Measurements from ENCODE around the gene COL13A1.
A peak's percentile ranks its signal among the peaks of the same experiment; 100 is the strongest.

Gene COL13A1

GRCh38 chr10:69800665-69801064 is 1.0 kb upstream of the COL13A1 start:
- H3K27ac Mint-ChIP-seq = no peak overlapping the region
- no peak overlapping the region for H3K4me3 Mint-ChIP-seq
- H3K27me3 Mint-ChIP-seq (ENCODE audit: low read depth) = peaks cover 64% of the 10 kb centered on the region
- DNase-seq (ENCODE audit: low spot score) = no peak
- H3K4me1 Mint-ChIP-seq (ENCODE audit: low read depth) = peaks cover 2% of the 10 kb centered on the region
- peaks cover 9% of the 10 kb centered on the region for H3K9me3 Mint-ChIP-seq
- H3K36me3 Mint-ChIP-seq (ENCODE audit: low read depth) = no peaks in the 10 kb centered on the region

GRCh38 chr10:69801094-69801433 is 642 bp upstream of the COL13A1 start:
- H3K4me1 Mint-ChIP-seq (ENCODE audit: low read depth) = peaks cover 2% of the 10 kb centered on the region
- H3K4me3 Mint-ChIP-seq = peak overlapping the region; percentile 2
- H3K27ac Mint-ChIP-seq = no peak overlapping the region
- no peak for DNase-seq (ENCODE audit: low spot score)
- H3K36me3 Mint-ChIP-seq (ENCODE audit: low read depth) = no peaks in the 10 kb centered on the region
- H3K9me3 Mint-ChIP-seq = peaks cover 5% of the 10 kb centered on the region
- peaks cover 68% of the 10 kb centered on the region for H3K27me3 Mint-ChIP-seq (ENCODE audit: low read depth)

GRCh38 chr10:69802424-69803161 is 887 bp downstream of the COL13A1 start:
- no peak overlapping the region for H3K27ac Mint-ChIP-seq
- peaks cover 2% of the 10 kb centered on the region for H3K4me1 Mint-ChIP-seq (ENCODE audit: low read depth)
- no peak for DNase-seq (ENCODE audit: low spot score)
- H3K27me3 Mint-ChIP-seq (ENCODE audit: low read depth) = peaks cover 62% of the 10 kb centered on the region
- H3K36me3 Mint-ChIP-seq (ENCODE audit: low read depth) = no peaks in the 10 kb centered on the region
- no peak overlapping the region for H3K4me3 Mint-ChIP-seq
- H3K9me3 Mint-ChIP-seq = no peaks in the 10 kb centered on the region

- H3K4me3 Mint-ChIP-seq = no peak overlapping the region
- DNase-seq (ENCODE audit: low spot score) = no peak
Observed at GRCh38 chr10:69803809-69804208, 2.1 kb downstream of the COL13A1 start.

GRCh38 chr10:69804775-69805174 is 3.1 kb downstream of the COL13A1 start:
- no peak overlapping the region for H3K27ac Mint-ChIP-seq
- no peak overlapping the region for H3K4me3 Mint-ChIP-seq
- H3K27me3 Mint-ChIP-seq (ENCODE audit: low read depth) = peaks cover 48% of the 10 kb centered on the region
- H3K9me3 Mint-ChIP-seq = no peaks in the 10 kb centered on the region
- no peaks in the 10 kb centered on the region for H3K36me3 Mint-ChIP-seq (ENCODE audit: low read depth)
- no peak for DNase-seq (ENCODE audit: low spot score)
- peaks cover 2% of the 10 kb centered on the region for H3K4me1 Mint-ChIP-seq (ENCODE audit: low read depth)

More at GRCh38 chr10:69803809-69804208, 2.1 kb downstream of the COL13A1 start:
- H3K4me1 Mint-ChIP-seq (ENCODE audit: low read depth) = peaks cover 2% of the 10 kb centered on the region
- no peak overlapping the region for H3K27ac Mint-ChIP-seq
- H3K36me3 Mint-ChIP-seq (ENCODE audit: low read depth) = no peaks in the 10 kb centered on the region
- H3K9me3 Mint-ChIP-seq = no peaks in the 10 kb centered on the region
- peaks cover 53% of the 10 kb centered on the region for H3K27me3 Mint-ChIP-seq (ENCODE audit: low read depth)

- peaks cover 29% of the 10 kb centered on the region for H3K27me3 Mint-ChIP-seq (ENCODE audit: low read depth)
- H3K9me3 Mint-ChIP-seq = no peaks in the 10 kb centered on the region
- DNase-seq (ENCODE audit: low spot score) = no peak
- H3K4me3 Mint-ChIP-seq = no peak overlapping the region
- H3K4me1 Mint-ChIP-seq (ENCODE audit: low read depth) = no peaks in the 10 kb centered on the region
- no peaks in the 10 kb centered on the region for H3K36me3 Mint-ChIP-seq (ENCODE audit: low read depth)
- no peak overlapping the region for H3K27ac Mint-ChIP-seq
Observed at GRCh38 chr10:69807122-69807521, 5.4 kb downstream of the COL13A1 start.

GRCh38 chr10:69807696-69808095 is 6.0 kb downstream of the COL13A1 start:
- H3K4me3 Mint-ChIP-seq = no peak overlapping the region
- no peak overlapping the region for H3K27ac Mint-ChIP-seq
- H3K4me1 Mint-ChIP-seq (ENCODE audit: low read depth) = no peaks in the 10 kb centered on the region
- H3K36me3 Mint-ChIP-seq (ENCODE audit: low read depth) = no peaks in the 10 kb centered on the region
- peaks cover 29% of the 10 kb centered on the region for H3K27me3 Mint-ChIP-seq (ENCODE audit: low read depth)
- H3K9me3 Mint-ChIP-seq = no peaks in the 10 kb centered on the region
- no peak for DNase-seq (ENCODE audit: low spot score)

- Mint-ChIP-seq H3K9me3 (no peaks in the 10 kb centered on the region), H3K27me3 (ENCODE audit: low read depth) (peaks cover 16% of the 10 kb centered on the region), H3K4me1 (ENCODE audit: low read depth) (no peaks in the 10 kb centered on the region), H3K36me3 (ENCODE audit: low read depth) (no peaks in the 10 kb centered on the region), H3K27ac (no peak overlapping the region), H3K4me3 (no peak overlapping the region)
- no peak for DNase-seq (ENCODE audit: low spot score)
Observed at GRCh38 chr10:69809318-69809717, 7.6 kb downstream of the COL13A1 start.

GRCh38 chr10:69810097-69810496 is 8.4 kb downstream of the COL13A1 start:
- Mint-ChIP-seq H3K4me1 (ENCODE audit: low read depth) (no peaks in the 10 kb centered on the region), H3K9me3 (no peaks in the 10 kb centered on the region), H3K36me3 (ENCODE audit: low read depth) (no peaks in the 10 kb centered on the region), H3K27ac (no peak overlapping the region), H3K4me3 (no peak overlapping the region), H3K27me3 (ENCODE audit: low read depth) (peaks cover 9% of the 10 kb centered on the region)
- no peak for DNase-seq (ENCODE audit: low spot score)

GRCh38 chr10:69810675-69811397 is 9.1 kb downstream of the COL13A1 start:
- H3K36me3 Mint-ChIP-seq (ENCODE audit: low read depth) = no peaks in the 10 kb centered on the region
- H3K4me1 Mint-ChIP-seq (ENCODE audit: low read depth) = no peaks in the 10 kb centered on the region
- DNase-seq (ENCODE audit: low spot score) = no peak
- no peaks in the 10 kb centered on the region for H3K9me3 Mint-ChIP-seq
- H3K27ac Mint-ChIP-seq = no peak overlapping the region
- peaks cover 9% of the 10 kb centered on the region for H3K27me3 Mint-ChIP-seq (ENCODE audit: low read depth)
- H3K4me3 Mint-ChIP-seq = no peak overlapping the region

- Mint-ChIP-seq H3K4me3 (no peak overlapping the region), H3K27ac (no peak overlapping the region), H3K27me3 (ENCODE audit: low read depth) (peaks cover 14% of the 10 kb centered on the region), H3K4me1 (ENCODE audit: low read depth) (peaks cover 20% of the 10 kb centered on the region), H3K36me3 (ENCODE audit: low read depth) (no peaks in the 10 kb centered on the region), H3K9me3 (no peaks in the 10 kb centered on the region)
- no peak for DNase-seq (ENCODE audit: low spot score)
Observed at GRCh38 chr10:69813632-69814031, 11.9 kb downstream of the COL13A1 start.

- Mint-ChIP-seq H3K27ac (no peak overlapping the region), H3K4me1 (ENCODE audit: low read depth) (peaks cover 20% of the 10 kb centered on the region), H3K27me3 (ENCODE audit: low read depth) (peaks cover 14% of the 10 kb centered on the region), H3K9me3 (peaks cover 6% of the 10 kb centered on the region), H3K36me3 (ENCODE audit: low read depth) (no peaks in the 10 kb centered on the region), H3K4me3 (no peak overlapping the region)
- no peak for DNase-seq (ENCODE audit: low spot score)
Observed at GRCh38 chr10:69814251-69814650, 12.5 kb downstream of the COL13A1 start.

- Mint-ChIP-seq H3K4me1 (ENCODE audit: low read depth) (peaks cover 26% of the 10 kb centered on the region), H3K36me3 (ENCODE audit: low read depth) (no peaks in the 10 kb centered on the region), H3K27me3 (ENCODE audit: low read depth) (peaks cover 14% of the 10 kb centered on the region), H3K4me3 (no peak overlapping the region), H3K9me3 (peaks cover 12% of the 10 kb centered on the region), H3K27ac (no peak overlapping the region)
- no peak for DNase-seq (ENCODE audit: low spot score)
Observed at GRCh38 chr10:69815104-69815503, 13.4 kb downstream of the COL13A1 start.

- Mint-ChIP-seq H3K27me3 (ENCODE audit: low read depth) (peaks cover 15% of the 10 kb centered on the region), H3K4me3 (no peak overlapping the region), H3K4me1 (ENCODE audit: low read depth) (peaks cover 26% of the 10 kb centered on the region), H3K9me3 (peaks cover 12% of the 10 kb centered on the region), H3K27ac (no peak overlapping the region), H3K36me3 (ENCODE audit: low read depth) (no peaks in the 10 kb centered on the region)
- no peak for DNase-seq (ENCODE audit: low spot score)
Observed at GRCh38 chr10:69816521-69816920, 14.8 kb downstream of the COL13A1 start.
